Mesothelial cell of epicardium (in vitro differentiated cells): Measurements from ENCODE around the gene FYB1. TPM values are rescaled to one million over a fixed set of nuclear protein-coding genes. Genes with fewer than 3 reads are reported as not detected.

Experiments used
- DNase-seq, 2 experiments: peaks; one replicate each; pipeline ENCODE4 v3.0.0; 2021; ENCODE audit warnings: low spot score in 2 of 2; ENCODE audit not compliant: unreplicated experiment in 2 of 2
- H3K27ac Mint-ChIP-seq: 2 replicates; pipeline ENCODE4 v1.8.0; 2021; ENCODE audit warnings: mixed read lengths
- H3K27me3 Mint-ChIP-seq: 2 replicates; pipeline ENCODE4 v1.8.0; 2021; ENCODE audit warnings: low read depth, mixed read lengths
- H3K36me3 Mint-ChIP-seq: 2 replicates; pipeline ENCODE4 v1.8.0; 2021; ENCODE audit warnings: mixed read lengths
- H3K4me1 Mint-ChIP-seq: 2 replicates; pipeline ENCODE4 v1.8.0; 2021; ENCODE audit warnings: mixed read lengths
- H3K4me3 Mint-ChIP-seq: 2 replicates; pipeline ENCODE4 v1.8.0; 2021; ENCODE audit warnings: mild to moderate bottlenecking, moderate library complexity, mixed read lengths
- H3K9me3 Mint-ChIP-seq: 2 replicates; pipeline ENCODE4 v1.8.0; 2021; ENCODE audit warnings: mixed read lengths
- total RNA-seq: library from RNA; stranded (reverse); gene quantifications from 3 replicates; pipeline ENCODE4 v1.2.1, GENCODE V29; 2021
- TF ChIP-seq, protein P1 (sequence below): fragments of 200-600 bp; sonication (generic); IDR thresholded peaks from one replicate; pipeline ENCODE4 v1.5.0; 2021; ENCODE audit warnings: antibody characterized with exemption; ENCODE audit not compliant: unreplicated experiment

Gene FYB1
- total RNA-seq, 1 donor from 2014 or later: 1.5 TPM

DNA sequence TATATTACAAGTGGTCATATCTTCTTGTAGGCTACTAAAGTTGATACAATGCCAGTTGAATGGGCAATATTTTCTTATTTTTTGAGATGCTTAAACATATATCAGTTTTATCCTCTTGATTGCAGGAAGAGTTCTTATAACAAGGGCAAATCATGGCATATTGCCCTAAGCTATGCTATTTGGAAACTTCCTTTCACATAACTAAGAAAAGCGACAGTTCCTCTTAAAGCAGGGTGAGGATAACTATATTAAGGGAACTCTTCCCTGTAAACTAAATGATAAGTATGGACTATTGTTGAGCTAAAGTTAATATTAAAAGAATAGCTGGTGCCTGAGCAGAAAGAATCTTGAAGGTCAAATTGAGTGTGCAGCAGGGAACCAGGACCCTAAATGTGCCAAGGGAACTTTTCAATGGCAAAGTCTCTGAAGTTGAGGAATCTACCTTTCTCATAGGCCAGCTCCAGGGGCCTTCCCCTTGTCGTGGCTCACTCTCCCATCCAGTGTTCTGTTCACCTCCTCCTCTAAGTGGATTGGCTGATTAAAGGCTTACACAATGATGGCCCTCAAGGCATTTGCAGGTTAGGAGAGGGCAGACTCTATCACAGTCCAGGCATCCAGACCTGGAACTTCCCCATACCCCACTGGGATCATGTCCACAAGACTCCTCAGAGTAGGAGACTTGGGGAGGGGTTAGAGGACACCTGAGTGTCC, 26.8 kb downstream of the FYB1 start:
- Mint-ChIP-seq H3K9me3 (no peaks in the 10 kb centered on the region), H3K36me3 (no peaks in the 10 kb centered on the region), H3K27me3 (no peaks in the 10 kb centered on the region), H3K27ac (no peak overlapping the region), H3K4me3 (no peak overlapping the region), H3K4me1 (peaks cover 60% of the 10 kb centered on the region)
- DNase-seq: no peak
- TF ChIP-seq, protein P1, sequence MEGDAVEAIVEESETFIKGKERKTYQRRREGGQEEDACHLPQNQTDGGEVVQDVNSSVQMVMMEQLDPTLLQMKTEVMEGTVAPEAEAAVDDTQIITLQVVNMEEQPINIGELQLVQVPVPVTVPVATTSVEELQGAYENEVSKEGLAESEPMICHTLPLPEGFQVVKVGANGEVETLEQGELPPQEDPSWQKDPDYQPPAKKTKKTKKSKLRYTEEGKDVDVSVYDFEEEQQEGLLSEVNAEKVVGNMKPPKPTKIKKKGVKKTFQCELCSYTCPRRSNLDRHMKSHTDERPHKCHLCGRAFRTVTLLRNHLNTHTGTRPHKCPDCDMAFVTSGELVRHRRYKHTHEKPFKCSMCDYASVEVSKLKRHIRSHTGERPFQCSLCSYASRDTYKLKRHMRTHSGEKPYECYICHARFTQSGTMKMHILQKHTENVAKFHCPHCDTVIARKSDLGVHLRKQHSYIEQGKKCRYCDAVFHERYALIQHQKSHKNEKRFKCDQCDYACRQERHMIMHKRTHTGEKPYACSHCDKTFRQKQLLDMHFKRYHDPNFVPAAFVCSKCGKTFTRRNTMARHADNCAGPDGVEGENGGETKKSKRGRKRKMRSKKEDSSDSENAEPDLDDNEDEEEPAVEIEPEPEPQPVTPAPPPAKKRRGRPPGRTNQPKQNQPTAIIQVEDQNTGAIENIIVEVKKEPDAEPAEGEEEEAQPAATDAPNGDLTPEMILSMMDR: no peak

DNA sequence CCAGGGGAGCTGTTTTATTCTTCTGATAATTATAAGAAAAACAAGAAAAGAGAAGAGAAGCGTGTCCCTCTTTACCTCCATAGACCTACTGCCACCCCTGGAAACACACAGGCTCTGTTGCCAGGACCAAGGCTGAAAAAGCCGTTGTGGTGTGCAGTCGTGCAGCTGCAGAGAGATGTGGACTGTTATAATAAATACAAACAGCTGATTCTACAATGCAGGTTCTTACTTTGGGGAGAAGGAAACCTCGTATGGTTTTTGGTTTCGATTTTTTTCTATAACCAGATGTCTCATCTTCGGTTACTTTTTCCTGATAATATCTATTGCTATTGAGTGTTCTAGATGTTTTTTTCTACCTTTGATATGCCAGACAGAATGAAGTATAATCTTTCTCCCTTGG, 28.1 kb downstream of the FYB1 start:
- H3K4me1 Mint-ChIP-seq: peaks cover 48% of the 10 kb centered on the region
- H3K27ac Mint-ChIP-seq: no peak overlapping the region
- no peaks in the 10 kb centered on the region for H3K27me3 Mint-ChIP-seq
- no peak overlapping the region for H3K4me3 Mint-ChIP-seq
- TF ChIP-seq, protein P1: no peak
- H3K9me3 Mint-ChIP-seq: no peaks in the 10 kb centered on the region
- DNase-seq: no peak
- H3K36me3 Mint-ChIP-seq: no peaks in the 10 kb centered on the region

DNA sequence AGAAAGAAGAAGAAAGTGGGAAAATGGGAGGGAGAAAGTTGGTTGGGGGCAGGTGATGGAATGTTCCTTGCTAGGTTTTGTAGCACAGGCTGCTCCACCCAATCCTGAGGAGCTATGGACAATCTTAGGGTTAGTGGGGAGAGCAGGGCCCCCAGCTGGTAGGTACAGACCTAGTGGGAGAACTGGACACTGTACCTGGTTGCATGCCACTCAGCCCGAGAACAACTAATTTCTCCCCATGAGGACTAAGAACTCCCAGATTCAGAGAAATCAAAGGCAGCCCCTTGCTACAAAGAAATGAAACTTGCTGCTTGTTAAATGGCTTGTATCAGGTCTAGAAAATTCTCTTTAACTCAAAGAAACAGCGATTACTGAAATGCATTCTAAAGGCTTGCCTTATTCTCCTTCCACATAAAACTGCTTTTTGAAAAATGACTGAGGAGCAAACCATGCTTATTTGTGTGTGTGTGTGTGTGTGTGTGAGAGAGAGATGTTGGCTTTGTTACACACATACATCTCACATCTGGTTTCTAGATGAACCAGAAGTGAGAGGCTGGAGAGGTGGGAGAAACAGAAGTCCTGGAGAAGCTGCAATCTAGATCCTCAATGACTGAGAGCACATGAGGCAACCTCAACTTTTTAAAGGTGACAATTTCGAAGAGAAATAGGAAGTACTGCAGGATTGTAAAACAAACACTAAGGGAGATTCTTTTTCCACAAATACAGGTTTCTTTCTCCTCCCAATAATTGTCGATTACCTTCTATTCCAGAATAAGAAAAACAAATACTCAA, 28.9 kb downstream of the FYB1 start:
- TF ChIP-seq, protein P1: no peak
- Mint-ChIP-seq H3K27ac (no peak overlapping the region), H3K36me3 (no peaks in the 10 kb centered on the region), H3K27me3 (no peaks in the 10 kb centered on the region), H3K4me1 (peaks cover 45% of the 10 kb centered on the region), H3K9me3 (no peaks in the 10 kb centered on the region), H3K4me3 (no peak overlapping the region)
- DNase-seq: no peak

DNA sequence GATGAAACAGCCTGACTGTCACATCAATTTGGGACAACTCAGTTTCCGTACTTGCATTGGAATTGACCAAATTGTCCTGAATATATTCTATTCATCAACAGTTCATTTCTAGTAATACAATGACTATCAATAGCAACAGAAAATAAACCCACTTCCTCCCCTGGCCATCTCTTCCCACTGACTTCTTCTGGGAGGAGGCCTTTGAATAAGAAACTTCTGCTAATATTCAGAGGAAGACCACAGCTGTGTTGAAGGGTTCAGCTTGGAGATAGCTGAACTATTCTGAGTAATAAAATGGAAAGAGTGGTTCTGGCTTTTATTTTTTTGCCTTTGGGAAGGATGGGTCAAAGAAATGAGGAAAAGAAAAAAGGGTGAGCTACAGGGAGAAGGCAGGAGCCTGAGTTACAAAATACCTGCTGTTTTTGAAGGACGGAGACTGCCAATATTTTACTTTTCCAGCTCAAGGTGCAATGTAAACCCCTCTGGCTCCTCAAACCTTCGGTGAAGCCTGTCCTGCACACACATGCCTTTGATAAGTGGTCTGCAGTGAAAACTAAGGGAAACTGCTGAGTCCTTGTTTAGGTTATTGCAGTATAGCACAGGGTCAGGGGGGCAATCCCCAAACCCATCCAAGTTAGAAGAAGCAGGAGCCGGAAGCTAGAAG, 29.9 kb downstream of the FYB1 start:
- Mint-ChIP-seq H3K4me1 (peaks cover 34% of the 10 kb centered on the region), H3K4me3 (no peak overlapping the region), H3K27me3 (no peaks in the 10 kb centered on the region), H3K9me3 (no peaks in the 10 kb centered on the region), H3K36me3 (no peaks in the 10 kb centered on the region), H3K27ac (no peak overlapping the region)
- DNase-seq: no peak
- TF ChIP-seq, protein P1: no peak

DNA sequence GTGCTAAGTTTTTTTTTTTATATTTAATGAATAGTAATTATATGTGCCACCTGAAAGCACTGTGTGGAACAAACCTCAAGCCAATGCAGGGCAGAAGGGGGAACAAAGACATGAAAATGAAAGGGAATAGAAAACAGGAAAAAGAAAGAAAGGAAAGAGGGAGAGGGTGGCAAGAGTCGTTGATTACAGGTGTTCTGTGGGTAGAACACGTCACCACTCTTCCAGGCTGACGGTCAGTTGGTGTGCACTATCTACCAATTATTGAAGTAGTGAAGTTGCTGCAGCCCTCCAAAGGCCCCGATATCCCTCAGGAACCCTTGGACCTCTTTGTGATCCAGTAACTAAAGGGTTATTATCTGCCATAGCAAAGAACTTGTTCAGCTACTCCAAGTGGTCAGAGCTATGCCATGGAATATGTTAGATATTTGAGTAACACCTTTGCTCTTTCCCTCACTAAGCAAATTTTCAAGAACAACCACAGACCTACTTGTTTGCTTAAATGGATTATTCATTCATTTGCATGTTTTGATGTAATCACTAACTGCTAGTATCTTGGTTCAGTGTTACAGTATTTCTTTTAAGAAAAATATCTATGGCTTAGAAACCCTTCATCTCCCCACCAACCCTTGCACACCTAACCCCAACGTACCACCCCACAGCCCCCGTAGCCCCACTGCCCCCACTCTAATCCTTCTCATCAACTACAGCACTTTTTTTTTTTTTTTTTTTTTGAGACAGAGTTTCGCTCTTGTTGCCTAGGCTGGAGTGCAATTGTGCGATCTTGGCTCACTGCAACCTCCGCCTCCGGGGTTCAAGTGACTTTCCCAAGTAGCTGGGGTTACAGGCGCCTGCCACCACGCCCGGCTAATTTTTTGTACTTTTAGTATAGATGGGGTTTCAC, 31.3 kb downstream of the FYB1 start:
- Mint-ChIP-seq H3K4me1 (peaks cover 21% of the 10 kb centered on the region), H3K4me3 (no peak overlapping the region), H3K27me3 (no peaks in the 10 kb centered on the region), H3K9me3 (no peaks in the 10 kb centered on the region), H3K27ac (no peak overlapping the region), H3K36me3 (no peaks in the 10 kb centered on the region)
- DNase-seq: no peak
- TF ChIP-seq, protein P1: no peak
